ENCODE results near the gene GALNT5.

GALNT5 gene

DNA sequence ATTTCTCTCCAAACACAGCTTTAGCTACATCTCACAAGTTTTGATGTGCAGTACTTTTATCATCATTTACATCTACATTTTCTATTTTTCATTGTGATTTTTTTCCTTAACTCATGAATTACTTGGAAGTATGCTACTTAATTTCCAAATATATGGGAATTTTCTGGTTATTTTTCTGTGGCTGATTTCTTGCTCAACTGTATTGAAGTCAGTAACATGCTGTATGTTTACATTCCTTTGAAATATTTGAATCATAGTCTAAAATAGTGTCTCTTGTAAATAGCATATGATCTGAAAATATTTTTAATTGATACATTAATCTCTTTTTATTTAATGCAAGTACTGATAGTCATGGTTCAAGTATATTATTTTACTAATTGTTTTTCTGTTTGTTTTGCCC, 26.0 kb upstream of the GALNT5 start:
- Histone ChIP-seq H3K4me1 (ENCODE audit: control insufficient read depth in 2 of 2, insufficient read depth in 1 of 2, low read depth in 1 of 2, low read length in 2 of 2) (no peaks in the 10 kb centered on the region), H4K8ac (ENCODE audit: low read depth, low read length) (no peak overlapping the region), H4K91ac (ENCODE audit: low read depth, low read length, poor library complexity) (no peak overlapping the region), H2AFZ (ENCODE audit: low read length) (no peak overlapping the region), H2BK12ac (ENCODE audit: low read length) (no peak overlapping the region), H3K23ac (ENCODE audit: low read depth, low read length, poor library complexity) (no peak overlapping the region), H3K14ac (ENCODE audit: low read length) (no peak overlapping the region), H3K27me3 (ENCODE audit: control insufficient read depth in 3 of 3, insufficient read depth in 3 of 3, low read depth in 1 of 3, low read length in 3 of 3) (no peaks in the 10 kb centered on the region), H2BK5ac (ENCODE audit: low read length) (no peak overlapping the region), H3K4ac (ENCODE audit: low read length) (no peak overlapping the region), H3K4me2 (ENCODE audit: insufficient read depth, low read length, poor library complexity, severe bottlenecking) (no peak overlapping the region), H2BK15ac (ENCODE audit: low read length) (no peak overlapping the region), H3K79me1 (ENCODE audit: low read depth, low read length) (no peaks in the 10 kb centered on the region), H3K18ac (ENCODE audit: low read length) (no peak overlapping the region), H2AK5ac (ENCODE audit: low read depth, low read length) (no peak overlapping the region), H3K27ac (replicated peaks; ENCODE audit: low read length) (no peak overlapping the region), H3K4me3 (ENCODE audit: low read length in 2 of 2) (no peak overlapping the region), H3K9me3 (replicated peaks in 1 of 2; ENCODE audit: control insufficient read depth in 2 of 2, insufficient read depth in 1 of 2, low read depth in 1 of 2, low read length in 2 of 2) (no peaks in the 10 kb centered on the region), H3K36me3 (replicated peaks in 1 of 2; ENCODE audit: control insufficient read depth in 2 of 2, insufficient read depth in 2 of 2, low read length in 2 of 2) (no peaks in the 10 kb centered on the region), H3K9ac (ENCODE audit: low read depth, low read length, poor library complexity) (no peak overlapping the region), H2BK120ac (ENCODE audit: low read depth, low read length) (no peak overlapping the region)
- DNase-seq (ENCODE audit: low spot score) = no peak

DNA sequence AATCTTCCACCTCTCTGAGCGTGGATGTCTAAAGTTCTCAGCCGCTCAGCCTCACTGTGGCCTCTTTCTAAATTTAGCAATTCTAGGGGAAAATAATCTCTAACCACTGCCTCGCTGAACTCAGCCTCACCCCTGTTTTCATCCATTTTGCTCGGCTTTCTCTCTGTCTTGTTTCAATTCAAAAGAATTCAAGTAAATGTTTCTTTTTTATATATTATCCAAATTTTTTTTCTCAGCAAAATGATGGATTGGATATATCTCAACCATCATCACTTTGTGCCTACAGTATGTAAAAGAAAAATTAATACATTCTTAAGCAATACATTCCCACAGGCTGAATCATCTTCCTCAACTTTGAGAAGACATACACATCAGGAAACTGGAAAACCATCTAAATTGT, 24.0 kb upstream of the GALNT5 start:
- DNase-seq (ENCODE audit: low spot score) = no peak
- Histone ChIP-seq H2BK5ac (ENCODE audit: low read length) (no peak overlapping the region), H2AK5ac (ENCODE audit: low read depth, low read length) (no peak overlapping the region), H4K8ac (ENCODE audit: low read depth, low read length) (no peak overlapping the region), H2BK120ac (ENCODE audit: low read depth, low read length) (no peak overlapping the region), H2BK12ac (ENCODE audit: low read length) (no peak overlapping the region), H3K18ac (ENCODE audit: low read length) (no peak overlapping the region), H3K36me3 (replicated peaks in 1 of 2; ENCODE audit: control insufficient read depth in 2 of 2, insufficient read depth in 2 of 2, low read length in 2 of 2) (no peaks in the 10 kb centered on the region), H3K9me3 (replicated peaks in 1 of 2; ENCODE audit: control insufficient read depth in 2 of 2, insufficient read depth in 1 of 2, low read depth in 1 of 2, low read length in 2 of 2) (no peaks in the 10 kb centered on the region), H3K4me1 (ENCODE audit: control insufficient read depth in 2 of 2, insufficient read depth in 1 of 2, low read depth in 1 of 2, low read length in 2 of 2) (peaks cover 2 to 6% of the 10 kb centered on the region in 2 donors), H3K23ac (ENCODE audit: low read depth, low read length, poor library complexity) (no peak overlapping the region), H2AFZ (ENCODE audit: low read length) (no peak overlapping the region), H3K4me3 (ENCODE audit: low read length in 2 of 2) (no peak overlapping the region), H3K14ac (ENCODE audit: low read length) (no peak overlapping the region), H3K27me3 (ENCODE audit: control insufficient read depth in 3 of 3, insufficient read depth in 3 of 3, low read depth in 1 of 3, low read length in 3 of 3) (no peaks in the 10 kb centered on the region), H3K4ac (ENCODE audit: low read length) (no peak overlapping the region), H4K91ac (ENCODE audit: low read depth, low read length, poor library complexity) (no peak overlapping the region), H3K79me1 (ENCODE audit: low read depth, low read length) (no peaks in the 10 kb centered on the region), H3K9ac (ENCODE audit: low read depth, low read length, poor library complexity) (no peak overlapping the region), H2BK15ac (ENCODE audit: low read length) (no peak overlapping the region), H3K4me2 (ENCODE audit: insufficient read depth, low read length, poor library complexity, severe bottlenecking) (no peak overlapping the region), H3K27ac (replicated peaks; ENCODE audit: low read length) (no peak overlapping the region)
- WGBS, 2 donors (ENCODE audit: extremely low coverage in 2 of 2, insufficient read length in 2 of 2, insufficient replicate concordance in 1 of 2) = no CpG with 5 or more reads among the region's 4 CpGs

DNA sequence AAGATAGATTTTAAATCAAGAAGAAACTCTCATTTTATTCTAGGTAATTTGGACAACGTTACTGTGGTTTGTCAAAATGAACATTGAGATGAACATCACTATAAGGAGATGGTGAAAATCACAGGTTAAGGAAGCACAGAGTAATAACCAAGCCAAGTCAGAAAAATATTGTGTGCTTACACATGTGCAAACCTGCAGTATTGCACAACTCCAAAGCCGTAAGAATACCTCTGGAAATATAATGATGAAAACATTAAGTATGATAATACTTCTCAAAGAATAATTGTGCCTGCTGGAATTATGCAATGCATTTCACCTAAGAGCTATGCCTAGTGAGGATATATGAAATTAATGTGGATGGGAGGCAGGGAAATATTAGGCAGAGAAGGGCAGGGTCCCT, 21.1 kb upstream of the GALNT5 start:
- no peak overlapping the region for H2BK12ac ChIP-seq (ENCODE audit: low read length)
- no peaks in the 10 kb centered on the region for H3K9me3 ChIP-seq (replicated peaks in 1 of 2; ENCODE audit: control insufficient read depth in 2 of 2, insufficient read depth in 1 of 2, low read depth in 1 of 2, low read length in 2 of 2)
- no peak overlapping the region for H3K4ac ChIP-seq (ENCODE audit: low read length)
- H3K9ac ChIP-seq (ENCODE audit: low read depth, low read length, poor library complexity) = no peak overlapping the region
- H2AFZ ChIP-seq (ENCODE audit: low read length) = no peak overlapping the region
- H4K8ac ChIP-seq (ENCODE audit: low read depth, low read length) = no peak overlapping the region
- no peak overlapping the region for H3K23ac ChIP-seq (ENCODE audit: low read depth, low read length, poor library complexity)
- H2BK5ac ChIP-seq (ENCODE audit: low read length) = no peak overlapping the region
- H3K36me3 ChIP-seq (replicated peaks in 1 of 2; ENCODE audit: control insufficient read depth in 2 of 2, insufficient read depth in 2 of 2, low read length in 2 of 2) = no peaks in the 10 kb centered on the region
- peak overlapping the region; percentile 63 for H2AK5ac ChIP-seq (ENCODE audit: low read depth, low read length)
- WGBS, 2 donors (ENCODE audit: extremely low coverage in 2 of 2, insufficient read length in 2 of 2, insufficient replicate concordance in 1 of 2) = no CpG with 5 or more reads among the region's 2 CpGs
- no peak overlapping the region for H2BK120ac ChIP-seq (ENCODE audit: low read depth, low read length)
- no peak overlapping the region for H3K4me2 ChIP-seq (ENCODE audit: insufficient read depth, low read length, poor library complexity, severe bottlenecking)
- H3K18ac ChIP-seq (ENCODE audit: low read length) = no peak overlapping the region
- H3K27me3 ChIP-seq (ENCODE audit: control insufficient read depth in 3 of 3, insufficient read depth in 3 of 3, low read depth in 1 of 3, low read length in 3 of 3) = no peaks in the 10 kb centered on the region
- no peak overlapping the region for H3K14ac ChIP-seq (ENCODE audit: low read length)
- peaks cover 2 to 8% of the 10 kb centered on the region in 2 donors for H3K4me1 ChIP-seq (ENCODE audit: control insufficient read depth in 2 of 2, insufficient read depth in 1 of 2, low read depth in 1 of 2, low read length in 2 of 2)
- H3K79me1 ChIP-seq (ENCODE audit: low read depth, low read length) = no peaks in the 10 kb centered on the region
- H3K27ac ChIP-seq (replicated peaks; ENCODE audit: low read length) = no peak overlapping the region
- no peak overlapping the region for H4K91ac ChIP-seq (ENCODE audit: low read depth, low read length, poor library complexity)
- DNase-seq (ENCODE audit: low spot score) = no peak
- no peak overlapping the region for H2BK15ac ChIP-seq (ENCODE audit: low read length)
- no peak overlapping the region for H3K4me3 ChIP-seq (ENCODE audit: low read length in 2 of 2)

DNA sequence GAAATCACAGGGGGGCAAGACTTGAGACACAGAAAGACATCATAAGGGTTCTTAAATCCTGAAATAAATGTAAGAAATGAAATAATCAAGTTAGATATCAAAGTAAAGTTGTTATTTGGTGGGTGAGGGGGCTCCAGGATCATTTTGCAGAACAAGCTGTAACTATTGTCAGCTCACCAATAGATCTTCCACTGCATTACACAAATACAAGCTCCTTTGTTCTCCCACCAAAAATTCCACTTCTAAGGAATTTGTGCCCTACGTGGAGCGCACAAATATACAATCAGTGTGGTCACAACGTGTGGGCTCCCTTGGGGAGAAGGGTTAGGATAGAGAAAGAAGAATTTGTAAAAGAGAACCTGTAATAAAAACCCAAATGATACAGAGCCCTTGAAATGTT, 19.2 kb upstream of the GALNT5 start:
- no peaks in the 10 kb centered on the region for H3K36me3 ChIP-seq (replicated peaks in 1 of 2; ENCODE audit: control insufficient read depth in 2 of 2, insufficient read depth in 2 of 2, low read length in 2 of 2)
- no peak overlapping the region for H3K4ac ChIP-seq (ENCODE audit: low read length)
- H2AK5ac ChIP-seq (ENCODE audit: low read depth, low read length) = no peak overlapping the region
- H3K4me3 ChIP-seq (ENCODE audit: low read length in 2 of 2) = no peak overlapping the region
- H2BK5ac ChIP-seq (ENCODE audit: low read length) = no peak overlapping the region
- H2BK15ac ChIP-seq (ENCODE audit: low read length) = no peak overlapping the region
- no peak overlapping the region for H4K91ac ChIP-seq (ENCODE audit: low read depth, low read length, poor library complexity)
- no peak overlapping the region for H3K9ac ChIP-seq (ENCODE audit: low read depth, low read length, poor library complexity)
- H3K4me2 ChIP-seq (ENCODE audit: insufficient read depth, low read length, poor library complexity, severe bottlenecking) = no peak overlapping the region
- no peak overlapping the region for H2BK12ac ChIP-seq (ENCODE audit: low read length)
- H4K8ac ChIP-seq (ENCODE audit: low read depth, low read length) = no peak overlapping the region
- H3K27me3 ChIP-seq (ENCODE audit: control insufficient read depth in 3 of 3, insufficient read depth in 3 of 3, low read depth in 1 of 3, low read length in 3 of 3) = no peaks in the 10 kb centered on the region
- no peak overlapping the region for H2BK120ac ChIP-seq (ENCODE audit: low read depth, low read length)
- no peaks in the 10 kb centered on the region for H3K79me1 ChIP-seq (ENCODE audit: low read depth, low read length)
- H3K4me1 ChIP-seq (ENCODE audit: control insufficient read depth in 2 of 2, insufficient read depth in 1 of 2, low read depth in 1 of 2, low read length in 2 of 2) = peaks cover 2 to 8% of the 10 kb centered on the region in 2 donors
- H2AFZ ChIP-seq (ENCODE audit: low read length) = no peak overlapping the region
- no peak overlapping the region for H3K14ac ChIP-seq (ENCODE audit: low read length)
- WGBS, 2 donors (ENCODE audit: extremely low coverage in 2 of 2, insufficient read length in 2 of 2, insufficient replicate concordance in 1 of 2) = no CpG with 5 or more reads among the region's 3 CpGs
- H3K23ac ChIP-seq (ENCODE audit: low read depth, low read length, poor library complexity) = no peak overlapping the region
- peak; percentile 48 for DNase-seq (ENCODE audit: low spot score)
- H3K27ac ChIP-seq (replicated peaks; ENCODE audit: low read length) = no peak overlapping the region
- no peaks in the 10 kb centered on the region for H3K9me3 ChIP-seq (replicated peaks in 1 of 2; ENCODE audit: control insufficient read depth in 2 of 2, insufficient read depth in 1 of 2, low read depth in 1 of 2, low read length in 2 of 2)
- H3K18ac ChIP-seq (ENCODE audit: low read length) = no peak overlapping the region
